ENCODE data around the gene GET3.

GET3 gene

GRCh38 chr19:12756150-12756883, 19.0 kb downstream of the GET3 start:
- DNase-seq (ENCODE audit: insufficient read length) (no peak), FAIRE-seq (no peak)
- no peak for TF ChIP-seq POLR2A (IDR thresholded peaks at IDR 0.05; ENCODE audit: low read depth, low read length)
- no peak for TF ChIP-seq TAF1 (IDR thresholded peaks at IDR 0.05; ENCODE audit: borderline replicate concordance, low read depth, low read length)
- no peak for TF ChIP-seq POLR2AphosphoS5 (IDR thresholded peaks at IDR 0.05; ENCODE audit: low read depth, low read length)

- DNase-seq (ENCODE audit: insufficient read length) (peak; percentile 83), FAIRE-seq (peak; percentile 64)
- TF ChIP-seq TAF1 (IDR thresholded peaks at IDR 0.05; ENCODE audit: borderline replicate concordance, low read depth, low read length) (no peak), POLR2A (IDR thresholded peaks at IDR 0.05; ENCODE audit: low read depth, low read length) (no peak), POLR2AphosphoS5 (IDR thresholded peaks at IDR 0.05; ENCODE audit: low read depth, low read length) (no peak)
Observed at GRCh38 chr19:12757544-12758274, 20.4 kb downstream of the GET3 start.

GRCh38 chr19:12759686-12760085, 22.4 kb downstream of the GET3 start:
- no peak for FAIRE-seq
- TF ChIP-seq POLR2AphosphoS5 (IDR thresholded peaks at IDR 0.05; ENCODE audit: low read depth, low read length): no peak
- no peak for DNase-seq (ENCODE audit: insufficient read length)

GRCh38 chr19:12763100-12763499, 25.8 kb downstream of the GET3 start:
- TF ChIP-seq POLR2A (IDR thresholded peaks at IDR 0.05; ENCODE audit: low read depth, low read length) (no peak), TAF1 (IDR thresholded peaks at IDR 0.05; ENCODE audit: borderline replicate concordance, low read depth, low read length) (no peak), POLR2AphosphoS5 (IDR thresholded peaks at IDR 0.05; ENCODE audit: low read depth, low read length) (no peak)
- DNase-seq (ENCODE audit: insufficient read length): no peak
- FAIRE-seq: no peak

GRCh38 chr19:12764698-12765097, 27.4 kb downstream of the GET3 start:
- TF ChIP-seq TAF1 (IDR thresholded peaks at IDR 0.05; ENCODE audit: borderline replicate concordance, low read depth, low read length): no peak
- TF ChIP-seq POLR2A (IDR thresholded peaks at IDR 0.05; ENCODE audit: low read depth, low read length): no peak
- TF ChIP-seq POLR2AphosphoS5 (IDR thresholded peaks at IDR 0.05; ENCODE audit: low read depth, low read length): no peak
- DNase-seq (ENCODE audit: insufficient read length) (no peak), FAIRE-seq (no peak)

GRCh38 chr19:12766051-12766521, 28.8 kb downstream of the GET3 start:
- TF ChIP-seq POLR2A (IDR thresholded peaks at IDR 0.05; ENCODE audit: low read depth, low read length) (no peak), TAF1 (IDR thresholded peaks at IDR 0.05; ENCODE audit: borderline replicate concordance, low read depth, low read length) (no peak), POLR2AphosphoS5 (IDR thresholded peaks at IDR 0.05; ENCODE audit: low read depth, low read length) (no peak)
- peak; percentile 95 for FAIRE-seq

GRCh38 chr19:12767150-12767549, 29.9 kb downstream of the GET3 start:
- no peak for FAIRE-seq
- no peak for DNase-seq (ENCODE audit: insufficient read length)
- no peak for TF ChIP-seq POLR2A (IDR thresholded peaks at IDR 0.05; ENCODE audit: low read depth, low read length)
- TF ChIP-seq TAF1 (IDR thresholded peaks at IDR 0.05; ENCODE audit: borderline replicate concordance, low read depth, low read length): no peak
- no peak for TF ChIP-seq POLR2AphosphoS5 (IDR thresholded peaks at IDR 0.05; ENCODE audit: low read depth, low read length)

More at GRCh38 chr19:12766051-12766521, 28.8 kb downstream of the GET3 start:
- DNase-seq (ENCODE audit: insufficient read length): peak; percentile 90

GRCh38 chr19:12767666-12768065, 30.4 kb downstream of the GET3 start:
- DNase-seq (ENCODE audit: insufficient read length): no peak
- TF ChIP-seq TAF1 (IDR thresholded peaks at IDR 0.05; ENCODE audit: borderline replicate concordance, low read depth, low read length) (no peak), POLR2A (IDR thresholded peaks at IDR 0.05; ENCODE audit: low read depth, low read length) (no peak), POLR2AphosphoS5 (IDR thresholded peaks at IDR 0.05; ENCODE audit: low read depth, low read length) (no peak)
- FAIRE-seq: no peak

GRCh38 chr19:12769689-12770088, 32.4 kb downstream of the GET3 start:
- no peak for FAIRE-seq
- DNase-seq (ENCODE audit: insufficient read length): no peak
- no peak for TF ChIP-seq POLR2A (IDR thresholded peaks at IDR 0.05; ENCODE audit: low read depth, low read length)
- no peak for TF ChIP-seq TAF1 (IDR thresholded peaks at IDR 0.05; ENCODE audit: borderline replicate concordance, low read depth, low read length)
- TF ChIP-seq POLR2AphosphoS5 (IDR thresholded peaks at IDR 0.05; ENCODE audit: low read depth, low read length): no peak

GRCh38 chr19:12770922-12771321, 33.6 kb downstream of the GET3 start:
- TF ChIP-seq POLR2AphosphoS5 (IDR thresholded peaks at IDR 0.05; ENCODE audit: low read depth, low read length) (no peak), POLR2A (IDR thresholded peaks at IDR 0.05; ENCODE audit: low read depth, low read length) (no peak), TAF1 (IDR thresholded peaks at IDR 0.05; ENCODE audit: borderline replicate concordance, low read depth, low read length) (no peak)
- no peak for FAIRE-seq

GRCh38 chr19:12772323-12772722, 35.0 kb downstream of the GET3 start:
- DNase-seq (ENCODE audit: insufficient read length) (no peak), FAIRE-seq (no peak)
- TF ChIP-seq POLR2A (IDR thresholded peaks at IDR 0.05; ENCODE audit: low read depth, low read length) (no peak), POLR2AphosphoS5 (IDR thresholded peaks at IDR 0.05; ENCODE audit: low read depth, low read length) (no peak), TAF1 (IDR thresholded peaks at IDR 0.05; ENCODE audit: borderline replicate concordance, low read depth, low read length) (no peak)

More at GRCh38 chr19:12770922-12771321, 33.6 kb downstream of the GET3 start:
- no peak for DNase-seq (ENCODE audit: insufficient read length)

GRCh38 chr19:12773571-12773970, 36.3 kb downstream of the GET3 start:
- TF ChIP-seq POLR2A (IDR thresholded peaks at IDR 0.05; ENCODE audit: low read depth, low read length): no peak
- TF ChIP-seq TAF1 (IDR thresholded peaks at IDR 0.05; ENCODE audit: borderline replicate concordance, low read depth, low read length): no peak
- no peak for TF ChIP-seq POLR2AphosphoS5 (IDR thresholded peaks at IDR 0.05; ENCODE audit: low read depth, low read length)
- no peak for FAIRE-seq
- DNase-seq (ENCODE audit: insufficient read length): no peak

All from GM12892 (cell line).